B cell (primary cell): ENCODE data around the gene GAK. TPM values are rescaled to one million over a fixed set of nuclear protein-coding genes. Genes with fewer than 3 reads are reported as not detected.

Source experiments
- ATAC-seq: fragments of 200-7000 bp; cut with Tn5 transposase; one replicate; pipeline ENCODE4 v1.10.0; 2021; ENCODE audit warnings: low read depth, mild to moderate bottlenecking, moderate number of reproducible peaks, moderate library complexity
- CTCF ChIA-PET: fragments of 350-600 bp; sonication (Branson Sonifier 250); formaldehyde crosslinking; loops from one replicate; lab custom pipeline; 2021; ENCODE audit warnings: antibody characterized with exemption, inconsistent platforms; lab: Charles Lee
- POLR2A ChIA-PET: fragments of 350-600 bp; sonication (Branson Sonifier 250); formaldehyde crosslinking; loops from one replicate; lab custom pipeline; 2021; ENCODE audit warnings: antibody characterized with exemption; lab: Charles Lee
- DNase-seq: peaks from one replicate; pipeline ENCODE4 v3.0.0; 2013
- H2AFZ ChIP-seq: 2 replicates; pipeline ENCODE4 v1.6.1; 2012; ENCODE audit warnings: mild to moderate bottlenecking, low read depth, low read length; ENCODE audit not compliant: insufficient read depth, poor library complexity, severe bottlenecking
- H3K27ac ChIP-seq, 2 donors: 1 replicate in 1 of 2; 2 replicates in 1 of 2; pipeline ENCODE4 v1.5.1; 2012 to 2013; ENCODE audit warnings: low read length in 2 of 2, mild to moderate bottlenecking in 2 of 2, moderate library complexity in 1 of 2
- H3K27me3 ChIP-seq, 4 experiments: fragments of 200-600 bp in 1 of 4; sonication (generic) in 1 of 4; replicated peaks in 1 of 4; 1 replicate in 2 of 4; 2 replicates in 2 of 4; pipeline versions ENCODE4 v1.6.1 to v1.7.0; 2013 to 2016; ENCODE audit warnings: low read length in 3 of 4, mild to moderate bottlenecking in 2 of 4, mixed read lengths in 1 of 4, moderate library complexity in 1 of 4; ENCODE audit not compliant: insufficient read depth in 4 of 4, control insufficient read depth in 3 of 4; ENCODE audit errors: control extremely low read depth in 1 of 4
- H3K36me3 ChIP-seq, 2 experiments: replicated peaks in 1 of 2; 1 replicate in 1 of 2; 2 replicates in 1 of 2; pipeline versions ENCODE4 v1.6.1 to v1.7.1; 2013; ENCODE audit warnings: low read length in 1 of 2; ENCODE audit not compliant: insufficient read depth in 2 of 2, control insufficient read depth in 1 of 2; ENCODE audit errors: control extremely low read depth in 1 of 2, extremely low read depth in 1 of 2
- H3K4me1 ChIP-seq, 2 donors: fragments of 200-600 bp in 1 of 2; sonication (generic) in 1 of 2; 1 replicate in 1 of 2; 2 replicates in 1 of 2; pipeline versions ENCODE4 v1.5.1 to v1.6.1; 2013 to 2017; ENCODE audit warnings: low read length in 2 of 2; ENCODE audit not compliant: control insufficient read depth in 2 of 2, insufficient read depth in 2 of 2
- H3K4me2 ChIP-seq: replicated peaks from 2 replicates; pipeline ENCODE3; 2012; ENCODE audit warnings: mild to moderate bottlenecking, low read depth, low read length; ENCODE audit not compliant: poor library complexity, severe bottlenecking
- H3K4me3 ChIP-seq, 5 experiments: fragments of 200-600 bp in 1 of 5; sonication (generic) in 1 of 5; 1 replicate in 3 of 5; 2 replicates in 2 of 5; pipeline versions ENCODE4 v1.5.1 to v1.7.0; 2011 to 2016; ENCODE audit warnings: low read length in 4 of 5, mild to moderate bottlenecking in 4 of 5, low read depth in 2 of 5, control low read depth in 1 of 5, moderate library complexity in 1 of 5; ENCODE audit not compliant: insufficient read depth in 1 of 5; ENCODE audit errors: control extremely low read depth in 1 of 5, extremely low read depth in 1 of 5
- H3K79me2 ChIP-seq: fragments of 200-600 bp; sonication (generic); one replicate; pipeline ENCODE4 v1.6.0; 2016; ENCODE audit warnings: low read length; ENCODE audit not compliant: control insufficient read depth, insufficient read depth
- H3K9ac ChIP-seq: fragments of 200-600 bp; sonication (generic); 2 replicates; pipeline ENCODE4 v1.6.1; 2017; ENCODE audit warnings: mild to moderate bottlenecking, low read length, moderate library complexity
- H3K9me3 ChIP-seq, 3 donors: one replicate each; pipeline versions ENCODE4 v1.6.1 to v1.7.1; 2013; ENCODE audit warnings: low read length in 2 of 3; ENCODE audit not compliant: control insufficient read depth in 2 of 3, insufficient read depth in 1 of 3; ENCODE audit errors: control extremely low read depth in 1 of 3
- H4K20me1 ChIP-seq: 2 replicates; pipeline ENCODE4 v1.6.0; 2012; ENCODE audit warnings: mild to moderate bottlenecking, low read length; ENCODE audit not compliant: insufficient read depth, control insufficient read depth, poor library complexity, severe bottlenecking
- H3K27ac Mint-ChIP-seq: one replicate; pipeline ENCODE4 v1.8.0; 2021; ENCODE audit warnings: mixed read lengths
- H3K27me3 Mint-ChIP-seq: one replicate; pipeline ENCODE4 v1.8.0; 2021; ENCODE audit warnings: mixed read lengths
- H3K4me1 Mint-ChIP-seq: one replicate; pipeline ENCODE4 v1.8.0; 2021; ENCODE audit warnings: mixed read lengths
- H3K4me3 Mint-ChIP-seq: one replicate; pipeline ENCODE4 v1.8.0; 2021; ENCODE audit warnings: mixed read lengths
- H3K9me3 Mint-ChIP-seq: one replicate; pipeline ENCODE4 v1.8.0; 2022; ENCODE audit warnings: mixed read lengths; ENCODE audit not compliant: insufficient read depth
- EZH2 ChIP-seq: IDR thresholded peaks from 2 replicates; pipeline ENCODE4 v1.6.1; 2012; ENCODE audit warnings: borderline replicate concordance, low read depth, mild to moderate bottlenecking, moderate library complexity, low read length; ENCODE audit not compliant: insufficient read depth, poor library complexity, severe bottlenecking
- WGBS: methylation state at CpG from one replicate; pipeline ENCODE4 v1.1.5; 2013; ENCODE audit warnings: missing lambda C conversion rate; ENCODE audit not compliant: insufficient coverage; 5-methylcytosine and 5-hydroxymethylcytosine counted together
- intact Hi-C: fragments of 100-400 bp; cut with micrococcal nuclease; formaldehyde crosslinking; loops from one replicate; pipeline ENCODE4 v1.10.0; 2022
- polyA plus RNA-seq: library from polyadenylated mRNA; depleted of rRNA; stranded (reverse); fragments of >200 nt; gene quantifications from 2 replicates; pipeline ENCODE4 v1.2.3, GENCODE V29; 2012
- total RNA-seq, 2 donors: library from RNA; stranded (reverse); fragments of 120-200 nt in 1 of 2; gene quantifications; 1 replicate in 1 of 2; 2 replicates in 1 of 2; pipeline versions ENCODE4 v1.2.3 to v1.2.4, GENCODE V29; 2013 to 2022
- TF ChIP-seq, protein P1 (sequence below): fragments of 200-600 bp; IDR thresholded peaks from one replicate; pipeline ENCODE4 v1.8.0; 2022; ENCODE audit warnings: antibody characterized with exemption, mild to moderate bottlenecking

GAK gene
- total and polyA plus RNA-seq, 2 donors (not counting 1 experiment from before 2014, with no cell fraction given), result 113 to 283 TPM

- no peak overlapping the region for H3K27ac Mint-ChIP-seq
- Histone ChIP-seq H3K79me2 (peaks cover 24% of the 10 kb centered on the region), H3K4me1 (peaks cover 14 to 29% of the 10 kb centered on the region in 2 donors), H3K36me3 (peaks cover 0 to 6% of the 10 kb centered on the region in 2 experiments), H3K4me3 (no peak overlapping the region), H3K27ac (no peak overlapping the region), H3K27me3 (peaks cover 0 to 6% (median under 1%) of the 10 kb centered on the region in 4 experiments), H3K9me3 (no peaks in the 10 kb centered on the region), H3K4me2 (peak overlapping the region; percentile 63), H3K9ac (no peak overlapping the region), H4K20me1 (peaks cover 64% of the 10 kb centered on the region), H2AFZ (no peak overlapping the region)
- WGBS, result 94% methylated on average over 19 of the region's 23 CpGs
- no peaks in the 10 kb centered on the region for H3K27me3 Mint-ChIP-seq
- ATAC-seq (no peak), DNase-seq (no peak)
- no peaks in the 10 kb centered on the region for H3K9me3 Mint-ChIP-seq
- POLR2A ChIA-PET, result no interaction called here
- H3K4me1 Mint-ChIP-seq, result peaks cover 9% of the 10 kb centered on the region
- no peak overlapping the region for H3K4me3 Mint-ChIP-seq
- TF ChIP-seq, protein P1, sequence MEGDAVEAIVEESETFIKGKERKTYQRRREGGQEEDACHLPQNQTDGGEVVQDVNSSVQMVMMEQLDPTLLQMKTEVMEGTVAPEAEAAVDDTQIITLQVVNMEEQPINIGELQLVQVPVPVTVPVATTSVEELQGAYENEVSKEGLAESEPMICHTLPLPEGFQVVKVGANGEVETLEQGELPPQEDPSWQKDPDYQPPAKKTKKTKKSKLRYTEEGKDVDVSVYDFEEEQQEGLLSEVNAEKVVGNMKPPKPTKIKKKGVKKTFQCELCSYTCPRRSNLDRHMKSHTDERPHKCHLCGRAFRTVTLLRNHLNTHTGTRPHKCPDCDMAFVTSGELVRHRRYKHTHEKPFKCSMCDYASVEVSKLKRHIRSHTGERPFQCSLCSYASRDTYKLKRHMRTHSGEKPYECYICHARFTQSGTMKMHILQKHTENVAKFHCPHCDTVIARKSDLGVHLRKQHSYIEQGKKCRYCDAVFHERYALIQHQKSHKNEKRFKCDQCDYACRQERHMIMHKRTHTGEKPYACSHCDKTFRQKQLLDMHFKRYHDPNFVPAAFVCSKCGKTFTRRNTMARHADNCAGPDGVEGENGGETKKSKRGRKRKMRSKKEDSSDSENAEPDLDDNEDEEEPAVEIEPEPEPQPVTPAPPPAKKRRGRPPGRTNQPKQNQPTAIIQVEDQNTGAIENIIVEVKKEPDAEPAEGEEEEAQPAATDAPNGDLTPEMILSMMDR, result no peak
- TF ChIP-seq EZH2, result no peak
- intact Hi-C loops, result no loop called here
- CTCF ChIA-PET, result interaction anchor here (1.2 kb wide), 1 partner anchor 18 kb away, joined by 3 read pairs; the partner anchor contains the start of gene IDUA
These were observed 36.7 kb upstream of the GAK start for GRCh38 chr4:968621-969394.

DNA sequence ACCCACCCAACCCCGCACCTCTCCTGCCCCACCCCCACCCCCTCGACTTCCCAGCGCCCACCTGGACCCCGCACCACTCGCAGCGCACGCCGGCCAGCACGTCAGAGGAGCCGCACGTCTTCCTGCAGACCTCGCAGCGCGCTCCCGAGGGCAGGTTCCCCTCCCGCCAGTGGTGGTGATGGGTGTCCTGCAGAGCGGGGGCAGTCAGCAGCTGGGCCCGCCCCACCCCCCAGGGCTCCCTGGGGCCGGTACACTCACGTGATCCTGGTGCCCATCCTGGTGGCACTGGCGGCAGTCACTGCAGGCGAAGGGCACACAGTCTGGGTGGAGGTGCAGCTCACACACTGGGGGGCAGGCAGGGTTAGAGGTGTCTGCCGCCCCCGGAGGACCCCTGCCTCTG lies 36.1 kb upstream of the GAK start:
- ATAC-seq (no peak), DNase-seq (no peak)
- Histone ChIP-seq H3K4me2 (peak overlapping the region; percentile 63), H2AFZ (no peak overlapping the region), H3K27ac (no peak overlapping the region), H4K20me1 (peaks cover 68% of the 10 kb centered on the region), H3K4me1 (peaks cover 14 to 29% of the 10 kb centered on the region in 2 donors), H3K27me3 (peaks cover 0 to 6% (median under 1%) of the 10 kb centered on the region in 4 experiments), H3K9me3 (no peaks in the 10 kb centered on the region), H3K9ac (no peak overlapping the region), H3K36me3 (peaks cover 0 to 6% of the 10 kb centered on the region in 2 experiments), H3K4me3 (no peak overlapping the region), H3K79me2 (peaks cover 24% of the 10 kb centered on the region)
- TF ChIP-seq EZH2, result no peak
- Mint-ChIP-seq H3K9me3 (no peaks in the 10 kb centered on the region), H3K27me3 (no peaks in the 10 kb centered on the region), H3K27ac (no peak overlapping the region), H3K4me3 (no peak overlapping the region), H3K4me1 (peaks cover 9% of the 10 kb centered on the region)
- CTCF ChIA-PET, result interaction anchor here (1.2 kb wide), 1 partner anchor 19 kb away, joined by 3 read pairs; the partner anchor contains the start of gene IDUA
- 29% methylated on average over 15 of the region's 24 CpGs for WGBS
- POLR2A ChIA-PET, result no interaction called here
- intact Hi-C loops, result no loop called here
